Activated T-helper 1 cell treated with anti-CD3 and anti-CD28 coated beads, Interleukin-2, amount 50 U/mL, for 16 hours (primary cell): ENCODE data around the gene CPHXL2.

Experiments
- DNase-seq, 2 donors: peaks; one replicate each; pipeline ENCODE4 v3.0.0-alpha.2; 2020; ENCODE audit warnings: low read depth in 1 of 2, low spot score in 1 of 2

The CPHXL2 gene

GRCh38 chr16:75676909-75677308 is at the start of gene CPHXL2:
TSS of gene CPHXL2 (minus strand) at chr16:75677009. CDS start at chr16:75676999, 10 bp downstream.
- no peak for DNase-seq

- DNase-seq = no peak
Measured at GRCh38 chr16:75726390-75726789, 49.6 kb upstream of the CPHXL2 start, which contains the start of gene CPHXL. TSS of gene CPHXL (minus strand) at chr16:75726490. CDS start at chr16:75726442, 48 bp downstream.

GRCh38 chr16:75718452-75718851 is 41.6 kb upstream of the CPHXL2 start:
- DNase-seq = no peak

GRCh38 chr16:75714661-75715060 is 37.9 kb upstream of the CPHXL2 start:
- DNase-seq = no peak

- DNase-seq = no peak
Measured at GRCh38 chr16:75710344-75710743, 33.5 kb upstream of the CPHXL2 start.

- no peak for DNase-seq
Measured at GRCh38 chr16:75703306-75703705, 26.5 kb upstream of the CPHXL2 start.

GRCh38 chr16:75702242-75702641 is 25.4 kb upstream of the CPHXL2 start:
- no peak for DNase-seq

- DNase-seq = no peak
Measured at GRCh38 chr16:75701361-75701760, 24.6 kb upstream of the CPHXL2 start, which contains the start of gene DUXB. TSS of gene DUXB (minus strand) at chr16:75701461. CDS start at chr16:75701418, 43 bp downstream.

GRCh38 chr16:75697571-75697970 is 20.8 kb upstream of the CPHXL2 start:
- DNase-seq = no peak

- DNase-seq = no peak
Measured at GRCh38 chr16:75695708-75696107, 18.9 kb upstream of the CPHXL2 start.

- no peak for DNase-seq
Measured at GRCh38 chr16:75687361-75687760, 10.6 kb upstream of the CPHXL2 start.

GRCh38 chr16:75682308-75682707 is 5.5 kb upstream of the CPHXL2 start:
- DNase-seq = no peak

GRCh38 chr16:75679366-75679765 is 2.6 kb upstream of the CPHXL2 start:
- DNase-seq = no peak

- DNase-seq = no peak
Measured at GRCh38 chr16:75667503-75667902, 9.3 kb downstream of the CPHXL2 start.

GRCh38 chr16:75660726-75661302 is 16.0 kb downstream of the CPHXL2 start:
- no peak for DNase-seq

GRCh38 chr16:75660321-75660720 is 16.5 kb downstream of the CPHXL2 start:
- no peak for DNase-seq

- DNase-seq = no peak
Measured at GRCh38 chr16:75658175-75658574, 18.6 kb downstream of the CPHXL2 start.

- DNase-seq = no peak
Measured at GRCh38 chr16:75653922-75654321, 22.9 kb downstream of the CPHXL2 start.

GRCh38 chr16:75648265-75649076 is 28.3 kb downstream of the CPHXL2 start:
- DNase-seq = peak; percentile 73 to 82

- DNase-seq = peak; percentile 87 to 93
Measured at GRCh38 chr16:75647492-75648264, 29.1 kb downstream of the CPHXL2 start, which contains the start of the genes KARS1 and TERF2IP. TSS of gene KARS1 (minus strand) at chr16:75647665. CDS start at chr16:75647639, 26 bp downstream. TSS of gene TERF2IP (plus strand) at chr16:75647773. CDS start at chr16:75647883, 110 bp downstream.

GRCh38 chr16:75647112-75647491 is 29.7 kb downstream of the CPHXL2 start:
- DNase-seq = no peak
